Upper lobe of left lung (tissue), 6 donors: ENCODE results near the gene FDX1. TPM values are rescaled to one million over a fixed set of nuclear protein-coding genes. Genes with fewer than 3 reads are reported as not detected.

Experiments used
- ATAC-seq, 2 donors: fragments of 200-7000 bp; cut with Tn5 transposase; one replicate each; pipeline ENCODE4 v1.9.1; 2022; ENCODE audit warnings: mild to moderate bottlenecking in 2 of 2, moderate library complexity in 2 of 2; ENCODE audit not compliant: low FRiP score in 2 of 2
- DNase-seq, 2 donors: peaks; one replicate each; pipeline ENCODE4 v3.0.0-alpha.2; 2019 to 2020
- H3K27ac ChIP-seq, 4 donors: fragments of 200-600 bp; sonication (generic); one replicate each; pipeline ENCODE4 v1.5.1; 2016 to 2019
- H3K27me3 ChIP-seq, 4 donors: fragments of 200-600 bp; sonication (generic); one replicate each; pipeline ENCODE4 v1.5.1; 2017 to 2019
- H3K36me3 ChIP-seq, 4 donors: fragments of 200-600 bp; sonication (generic); one replicate each; pipeline ENCODE4 v1.5.1; 2016 to 2019
- H3K4me1 ChIP-seq, 4 donors: fragments of 200-600 bp; sonication (generic); one replicate each; pipeline ENCODE4 v1.5.1; 2018 to 2019
- H3K4me3 ChIP-seq, 4 donors: fragments of 200-600 bp; sonication (generic); one replicate each; pipeline ENCODE4 v1.5.1; 2017 to 2019; ENCODE audit warnings: mild to moderate bottlenecking in 2 of 4, moderate library complexity in 1 of 4
- H3K9me3 ChIP-seq, 4 donors: fragments of 200-600 bp; sonication (generic); one replicate each; pipeline ENCODE4 v1.5.1; 2018 to 2019
- CTCF ChIP-seq, 6 experiments: fragments of 450-650 bp in 4 of 6; fragments of 200-600 bp in 2 of 6; sonication (generic) in 2 of 6; IDR thresholded peaks; one replicate each; pipeline ENCODE4 v1.5.1; 2016 to 2019; ENCODE audit warnings: antibody characterized with exemption in 6 of 6
- EP300 ChIP-seq, 4 donors: sonication (generic); formaldehyde crosslinking; IDR thresholded peaks; one replicate each; pipeline ENCODE4 v1.5.1; 2017; ENCODE audit warnings: antibody characterized with exemption in 4 of 4, control low read depth in 2 of 4
- POLR2A ChIP-seq, 4 donors: fragments of 450-650 bp; IDR thresholded peaks; one replicate each; pipeline ENCODE4 v1.5.1; 2016 to 2017; ENCODE audit warnings: antibody characterized with exemption in 4 of 4, mild to moderate bottlenecking in 2 of 4
- POLR2AphosphoS5 ChIP-seq, 2 donors: sonication (generic); formaldehyde crosslinking; IDR thresholded peaks; one replicate each; pipeline ENCODE4 v1.5.1; 2017; ENCODE audit warnings: antibody characterized with exemption in 2 of 2
- WGBS, 2 donors: methylation state at CpG; one replicate each; pipeline ENCODE4 v1.1.5; 2017 to 2018; 5-methylcytosine and 5-hydroxymethylcytosine counted together
- total RNA-seq, 6 donors: library from RNA; depleted of rRNA in 4 of 6; stranded (reverse); fragments of >200 nt in 4 of 6; gene quantifications; one replicate each; pipeline versions ENCODE4 v1.1.0 to v1.2.1, GENCODE V29; 2016 to 2021
- donor health status: DM: no; HTN: no; CAD: no; lungs with moderate emphysema.
- donor health status: DM: no; HTN: yes; CAD: no; lungs with severe emphysema.

FDX1 gene
- total RNA-seq, 6 donors from 2014 or later, result 14.7 to 26.0 (median 18.8) TPM

- no peaks in the 10 kb centered on the region for H3K9me3 ChIP-seq
- H3K4me3 ChIP-seq, result peak overlapping the region; percentile 78 to 92 (median 84)
- peak in 1 of 2 donors; percentile 34 for TF ChIP-seq POLR2AphosphoS5 (IDR thresholded peaks at IDR 0.05)
- TF ChIP-seq POLR2A (IDR thresholded peaks at IDR 0.05), result peak in 3 of 4 donors; percentile 21 to 36 (median 27)
- no peak for TF ChIP-seq EP300 (IDR thresholded peaks at IDR 0.05)
- peak in 2 of 6 experiments; percentile 1 to 35 for TF ChIP-seq CTCF (IDR thresholded peaks at IDR 0.05)
- peak; percentile 49 to 60 for ATAC-seq
- H3K27me3 ChIP-seq, result no peaks in the 10 kb centered on the region
- H3K27ac ChIP-seq, result peak overlapping the region; percentile 95 to 98 (median 96)
- H3K4me1 ChIP-seq, result peaks cover 22 to 36% (median 25%) of the 10 kb centered on the region in 4 donors
- peak in 1 of 2 donors; percentile 49 for DNase-seq
- 0 to 1% methylated on average over 9 to 31 of the region's 51 CpGs for WGBS, 2 donors
- H3K36me3 ChIP-seq, result no peaks in the 10 kb centered on the region
These were observed 711 bp downstream of the FDX1 start for GRCh38 chr11:110430267-110431050.

- H3K9me3 ChIP-seq, result no peaks in the 10 kb centered on the region
- ATAC-seq, result no peak
- peak overlapping the region; percentile 95 to 98 (median 96) for H3K27ac ChIP-seq
- H3K27me3 ChIP-seq, result no peaks in the 10 kb centered on the region
- H3K36me3 ChIP-seq, result no peaks in the 10 kb centered on the region
- TF ChIP-seq CTCF (IDR thresholded peaks at IDR 0.05) (no peak), POLR2AphosphoS5 (IDR thresholded peaks at IDR 0.05) (no peak), EP300 (IDR thresholded peaks at IDR 0.05) (no peak), POLR2A (IDR thresholded peaks at IDR 0.05) (no peak)
- 8 to 11% methylated on average over 7 of the region's 7 CpGs for WGBS, 2 donors
- H3K4me3 ChIP-seq, result peak overlapping the region in 3 of 4 donors; percentile 78 to 92 (median 87)
- no peak for DNase-seq
- H3K4me1 ChIP-seq, result peaks cover 24 to 43% (median 27%) of the 10 kb centered on the region in 4 donors
These were observed 1.4 kb downstream of the FDX1 start for GRCh38 chr11:110431051-110431672.

GRCh38 chr11:110431674-110432073, 1.9 kb downstream of the FDX1 start:
- DNase-seq (no peak), ATAC-seq (no peak)
- no peak for TF ChIP-seq CTCF (IDR thresholded peaks at IDR 0.05)
- TF ChIP-seq POLR2AphosphoS5 (IDR thresholded peaks at IDR 0.05), result no peak
- no peak for TF ChIP-seq EP300 (IDR thresholded peaks at IDR 0.05)
- TF ChIP-seq POLR2A (IDR thresholded peaks at IDR 0.05), result no peak
- H3K27ac ChIP-seq, result peak overlapping the region in 2 of 4 donors; percentile 95 to 98
- H3K9me3 ChIP-seq, result no peaks in the 10 kb centered on the region
- H3K27me3 ChIP-seq, result no peaks in the 10 kb centered on the region
- WGBS, 2 donors, result 37 to 44% methylated on average over 4 of the region's 4 CpGs
- peaks cover 25 to 48% (median 31%) of the 10 kb centered on the region in 4 donors for H3K4me1 ChIP-seq
- H3K4me3 ChIP-seq, result peak overlapping the region in 3 of 4 donors; percentile 78 to 92 (median 87)
- peaks cover 0 to under 1% (median 0%) of the 10 kb centered on the region in 4 donors for H3K36me3 ChIP-seq

GRCh38 chr11:110432713-110433392, 3.1 kb downstream of the FDX1 start:
- DNase-seq (no peak), ATAC-seq (no peak)
- no peaks in the 10 kb centered on the region for H3K9me3 ChIP-seq
- no peaks in the 10 kb centered on the region for H3K27me3 ChIP-seq
- 54 to 66% methylated on average over 7 of the region's 7 CpGs for WGBS, 2 donors
- TF ChIP-seq CTCF (IDR thresholded peaks at IDR 0.05) (peak in 1 of 6 experiments; percentile 11), POLR2A (IDR thresholded peaks at IDR 0.05) (no peak), POLR2AphosphoS5 (IDR thresholded peaks at IDR 0.05) (no peak), EP300 (IDR thresholded peaks at IDR 0.05) (no peak)
- H3K27ac ChIP-seq, result peak overlapping the region in 1 of 4 donors; percentile 4
- H3K36me3 ChIP-seq, result peaks cover 0 to 4% (median 0%) of the 10 kb centered on the region in 4 donors
- H3K4me1 ChIP-seq, result peaks cover 25 to 48% (median 31%) of the 10 kb centered on the region in 4 donors
- no peak overlapping the region for H3K4me3 ChIP-seq
